Activated T-cell treated with anti-CD3 and anti-CD28 coated beads for 48 hours (primary cell): ENCODE results near the gene GATM.

ENCODE experiments used
- DNase-seq: peaks from one replicate; pipeline ENCODE4 v3.0.0-alpha.2; 2020; ENCODE audit warnings: low read depth

The GATM gene, protein sequence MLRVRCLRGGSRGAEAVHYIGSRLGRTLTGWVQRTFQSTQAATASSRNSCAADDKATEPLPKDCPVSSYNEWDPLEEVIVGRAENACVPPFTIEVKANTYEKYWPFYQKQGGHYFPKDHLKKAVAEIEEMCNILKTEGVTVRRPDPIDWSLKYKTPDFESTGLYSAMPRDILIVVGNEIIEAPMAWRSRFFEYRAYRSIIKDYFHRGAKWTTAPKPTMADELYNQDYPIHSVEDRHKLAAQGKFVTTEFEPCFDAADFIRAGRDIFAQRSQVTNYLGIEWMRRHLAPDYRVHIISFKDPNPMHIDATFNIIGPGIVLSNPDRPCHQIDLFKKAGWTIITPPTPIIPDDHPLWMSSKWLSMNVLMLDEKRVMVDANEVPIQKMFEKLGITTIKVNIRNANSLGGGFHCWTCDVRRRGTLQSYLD

DNA sequence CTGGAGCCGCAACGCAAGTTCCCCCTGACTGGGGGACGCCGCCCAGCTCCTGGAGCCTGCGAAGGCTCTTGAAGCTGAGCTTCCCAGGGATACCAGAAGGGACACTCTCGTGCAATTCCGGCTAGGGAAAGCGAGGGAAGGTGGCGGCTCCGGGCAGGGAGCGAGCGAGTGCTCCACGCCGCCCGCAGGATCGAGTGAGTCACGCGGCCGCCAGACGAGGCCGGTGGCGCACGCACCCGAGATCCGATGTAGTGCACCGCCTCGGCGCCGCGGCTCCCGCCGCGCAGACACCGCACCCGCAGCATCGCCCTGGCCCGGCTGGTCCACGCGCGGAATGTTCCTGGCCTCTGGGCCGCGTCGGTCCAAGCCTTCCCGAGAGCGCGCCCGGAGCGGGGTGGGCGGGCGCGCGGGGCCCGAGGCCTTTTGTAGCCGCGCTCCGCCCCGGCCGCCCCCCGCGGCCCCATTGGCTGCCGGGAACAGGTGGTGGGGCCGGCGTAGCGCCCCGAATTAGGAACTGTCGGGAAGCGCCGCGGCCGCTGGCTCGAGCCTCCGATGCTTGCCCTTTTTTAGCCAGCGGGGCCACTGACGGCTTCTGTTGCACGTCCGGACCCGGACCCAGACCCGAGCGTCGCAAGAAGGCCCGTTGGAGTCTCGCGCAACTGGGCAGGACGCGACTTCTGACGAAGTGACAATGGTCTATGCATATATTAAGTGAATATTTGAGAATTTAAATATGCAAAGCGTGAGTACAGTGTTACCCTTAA lies at the start of gene GATM:
TSS of gene GATM (minus strand) at position 396 of the 764 bp plus-strand sequence. CDS start at position 305, 91 bp downstream.
- peak; percentile 38 for DNase-seq

DNA sequence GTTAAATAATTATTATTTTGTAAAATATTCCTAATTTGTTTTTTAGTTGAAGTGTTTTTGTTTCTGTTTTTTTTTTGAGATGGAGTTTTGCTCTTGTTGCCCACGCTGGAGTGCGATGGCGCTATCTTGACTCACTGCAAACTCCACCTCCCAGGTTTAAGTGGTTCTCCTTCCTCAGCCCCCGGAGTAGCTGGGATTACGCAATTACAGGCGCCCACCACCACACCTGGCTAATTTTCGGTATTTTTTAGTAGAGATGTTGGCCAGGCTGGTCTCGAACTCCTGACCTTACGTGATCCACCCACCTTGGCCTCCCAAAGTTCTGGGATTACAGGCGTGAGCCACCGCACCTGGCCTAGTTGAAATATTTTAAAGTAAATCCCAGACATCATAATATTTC lies 48.7 kb upstream of the GATM start:
- DNase-seq, result no peak

DNA sequence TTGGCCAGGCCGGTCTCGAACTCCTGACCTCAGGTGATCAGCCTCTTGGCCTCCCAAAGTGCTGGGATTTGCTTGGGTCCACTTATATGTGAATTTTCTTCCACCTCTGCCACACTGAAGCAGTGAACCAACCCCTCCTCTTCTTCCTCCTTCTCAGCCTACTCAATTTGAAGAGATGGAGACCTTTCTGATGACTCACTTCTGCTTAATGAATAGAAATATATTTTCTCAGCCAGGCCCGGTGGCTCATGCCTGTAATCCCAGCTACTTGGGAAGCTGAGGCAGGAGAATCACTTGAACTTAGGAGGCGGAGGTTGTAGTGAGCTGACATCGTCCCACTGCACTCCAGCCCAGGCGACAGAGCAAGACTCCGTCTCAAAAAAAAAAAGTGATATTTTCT lies 46.8 kb upstream of the GATM start:
- DNase-seq, result no peak

DNA sequence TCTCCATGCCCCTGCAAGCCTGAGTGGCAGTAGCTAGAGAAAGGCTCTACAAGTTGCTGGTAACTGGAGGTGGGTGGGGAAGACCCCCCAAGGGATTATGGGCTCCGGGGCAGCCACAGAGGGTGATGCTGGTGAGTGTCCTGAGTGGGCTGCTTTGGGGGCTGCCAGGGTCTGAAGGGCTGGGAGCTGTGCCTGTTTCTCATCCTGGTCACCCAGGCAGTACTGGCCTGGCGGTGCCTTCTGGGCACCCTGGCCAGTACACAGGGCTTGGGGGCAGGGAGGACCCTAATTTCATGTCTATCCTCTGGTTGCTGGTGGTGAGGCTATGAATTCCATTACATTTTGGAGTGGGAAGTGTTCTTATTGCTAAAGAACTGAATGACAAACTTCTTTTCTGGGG lies 46.1 kb upstream of the GATM start:
- DNase-seq, result no peak

DNA sequence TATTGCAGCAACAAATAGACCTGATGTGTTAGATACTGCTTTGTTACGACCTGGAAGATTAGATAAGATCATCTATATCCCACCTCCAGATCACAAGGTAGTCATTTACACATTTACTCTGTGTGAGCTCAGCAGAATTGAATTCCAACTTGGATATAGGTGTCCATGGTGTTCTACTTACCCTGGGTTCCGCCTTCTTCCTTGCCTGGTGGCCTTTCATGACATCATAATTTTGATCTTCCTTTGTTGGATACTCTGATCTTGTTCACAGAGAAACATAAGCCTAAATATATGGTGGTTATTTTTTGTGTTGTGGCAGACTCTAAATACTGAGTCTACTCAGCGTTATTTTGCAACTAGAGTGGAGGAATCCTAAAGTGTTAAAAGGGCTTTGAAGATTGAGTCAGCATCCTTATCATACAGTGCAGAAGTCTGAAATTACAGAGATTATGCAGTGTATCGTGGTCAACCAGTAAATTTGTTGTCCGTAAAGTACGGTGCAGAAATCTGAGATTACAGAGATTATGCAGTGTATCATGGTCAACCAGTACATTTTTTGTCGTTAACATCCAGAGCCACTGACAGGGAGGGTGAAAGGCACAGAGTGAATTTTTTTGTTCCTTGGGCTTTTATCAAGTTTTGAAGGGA lies 39.1 kb upstream of the GATM start:
- no peak for DNase-seq

DNA sequence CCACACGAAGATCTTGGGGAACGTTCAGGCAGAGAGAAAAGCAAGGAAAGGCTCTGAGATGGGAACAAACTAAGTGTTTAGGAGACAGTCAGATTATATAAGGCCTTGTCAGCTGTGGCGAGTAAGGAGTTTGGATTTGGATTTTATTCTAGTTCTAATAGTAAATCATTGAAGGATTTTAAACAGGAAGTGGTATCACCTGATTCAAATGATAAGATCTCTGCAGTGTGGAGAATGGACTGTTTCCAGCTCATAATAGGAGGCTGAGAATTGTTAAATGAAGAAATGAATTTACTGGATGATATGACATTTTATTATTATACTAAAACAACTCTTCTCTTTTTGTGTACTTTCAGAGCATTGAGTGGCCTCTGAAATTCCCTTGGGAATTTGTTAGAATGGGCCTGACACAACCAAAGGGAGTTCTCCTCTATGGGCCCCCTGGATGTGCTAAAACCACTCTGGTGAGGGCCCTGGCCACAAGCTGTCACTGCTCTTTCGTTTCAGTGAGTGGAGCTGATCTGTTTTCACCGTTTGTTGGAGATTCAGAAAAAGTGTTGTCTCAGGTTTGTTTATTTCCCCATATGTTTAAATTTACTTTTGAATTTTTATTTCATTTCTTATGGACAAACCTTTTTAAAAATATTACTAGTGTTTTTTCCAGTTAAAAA lies 36.0 kb upstream of the GATM start:
- DNase-seq, result no peak

DNA sequence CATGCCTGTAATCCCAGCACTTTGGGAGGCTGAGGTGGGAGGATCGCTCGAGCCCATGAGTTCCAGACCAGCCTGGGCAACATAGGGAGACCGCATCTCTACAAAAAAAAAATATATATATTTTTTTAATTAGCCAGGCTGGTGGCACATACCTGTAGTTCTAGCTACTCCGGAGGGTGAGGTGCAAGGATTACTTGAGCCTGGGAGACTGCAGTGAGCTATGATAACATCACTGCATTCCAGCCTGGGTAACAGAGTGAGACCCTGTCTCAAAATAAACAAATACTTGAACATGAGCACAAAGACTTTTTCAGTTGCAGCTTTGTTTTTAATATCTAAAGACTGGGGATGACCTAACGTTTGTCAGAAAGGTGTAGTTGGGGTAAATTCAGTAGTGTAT lies 31.3 kb upstream of the GATM start:
- no peak for DNase-seq

DNA sequence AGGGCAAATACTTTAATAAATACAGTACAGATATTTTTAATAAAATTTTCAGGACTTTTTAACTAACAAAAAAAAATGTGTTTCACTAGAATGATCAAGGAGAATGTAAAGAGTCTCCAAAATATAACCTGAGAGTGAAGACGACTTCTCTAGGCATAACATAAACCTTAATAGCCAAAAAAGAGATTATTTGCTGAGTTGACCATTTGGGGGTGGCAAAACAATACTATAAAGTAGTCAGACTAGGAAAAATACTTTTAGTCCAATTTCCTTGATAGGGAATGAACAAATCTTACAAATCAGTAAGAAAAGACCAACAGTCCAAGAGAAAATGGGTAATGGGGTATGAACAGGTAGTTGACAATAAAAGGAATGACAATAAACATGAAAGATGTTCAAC lies 29.4 kb upstream of the GATM start:
- DNase-seq, result no peak

DNA sequence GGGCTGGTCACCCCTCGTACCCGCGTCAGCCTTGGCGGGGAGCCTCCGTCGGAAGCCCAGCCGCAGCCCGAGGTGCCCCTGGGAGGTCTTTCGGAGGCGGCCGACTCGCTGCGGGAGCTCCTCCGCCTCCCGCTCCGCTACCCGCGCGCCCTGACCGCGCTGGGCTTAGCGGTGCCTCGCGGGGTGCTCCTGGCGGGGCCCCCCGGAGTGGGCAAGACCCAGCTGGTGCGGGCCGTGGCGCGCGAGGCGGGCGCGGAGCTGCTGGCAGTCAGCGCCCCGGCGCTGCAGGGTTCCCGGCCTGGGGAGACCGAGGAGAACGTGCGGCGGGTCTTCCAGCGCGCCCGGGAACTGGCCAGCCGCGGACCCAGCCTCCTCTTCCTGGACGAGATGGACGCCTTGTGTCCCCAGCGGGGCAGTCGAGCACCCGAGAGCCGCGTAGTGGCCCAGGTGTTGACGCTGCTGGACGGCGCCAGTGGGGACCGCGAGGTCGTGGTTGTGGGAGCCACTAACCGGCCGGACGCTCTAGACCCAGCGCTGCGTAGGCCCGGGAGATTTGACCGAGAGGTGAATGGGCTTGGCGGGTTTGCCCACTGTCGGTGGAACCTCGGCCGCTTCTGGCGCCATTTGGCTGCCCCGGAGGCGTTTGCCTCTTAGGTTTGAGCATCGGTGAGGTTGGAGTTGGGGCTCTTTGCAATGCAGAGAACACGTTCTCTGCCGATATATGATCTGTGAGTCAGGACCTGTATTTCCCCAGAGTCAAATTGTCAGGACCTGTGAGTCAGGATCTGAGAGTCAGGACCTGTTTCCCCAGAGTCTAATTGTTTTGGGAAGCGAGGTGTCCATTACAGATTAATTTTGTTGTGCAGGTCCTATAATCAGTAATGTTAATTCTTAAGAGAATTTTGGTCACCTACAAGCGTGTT lies 24.9 kb upstream of the GATM start:
- DNase-seq, result peak; percentile 19

DNA sequence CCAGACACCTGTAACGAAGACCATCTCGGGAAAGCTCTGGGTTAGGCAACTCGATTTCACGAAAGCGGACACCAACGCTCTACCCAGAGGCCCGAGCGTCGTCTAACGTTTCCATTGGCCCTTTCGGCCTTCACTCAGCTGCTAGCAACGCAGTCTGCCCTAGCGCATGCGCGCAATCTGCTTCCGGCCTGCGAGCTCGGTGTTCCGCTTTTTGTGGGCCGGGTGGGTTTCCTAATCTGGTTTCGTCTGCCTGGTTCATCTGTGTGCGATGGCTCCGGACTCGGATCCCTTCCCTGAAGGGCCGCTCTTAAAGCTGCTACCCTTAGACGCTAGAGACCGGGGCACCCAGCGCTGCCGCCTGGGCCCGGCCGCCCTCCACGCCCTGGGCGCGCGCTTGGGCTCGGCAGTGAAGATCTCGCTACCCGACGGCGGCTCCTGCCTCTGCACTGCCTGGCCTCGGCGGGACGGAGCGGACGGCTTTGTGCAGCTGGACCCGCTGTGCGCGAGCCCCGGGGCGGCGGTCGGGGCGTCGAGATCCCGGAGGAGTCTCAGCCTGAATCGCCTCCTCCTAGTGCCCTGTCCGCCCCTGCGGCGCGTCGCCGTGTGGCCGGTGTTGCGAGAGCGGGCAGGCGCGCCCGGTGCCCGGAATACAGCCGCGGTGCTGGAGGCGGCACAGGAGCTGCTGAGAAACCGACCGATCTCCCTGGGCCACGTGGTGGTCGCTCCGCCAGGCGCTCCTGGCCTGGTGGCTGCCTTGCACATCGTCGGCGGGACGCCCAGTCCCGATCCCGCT lies 24.0 kb upstream of the GATM start:
- DNase-seq, result peak; percentile 90

DNA sequence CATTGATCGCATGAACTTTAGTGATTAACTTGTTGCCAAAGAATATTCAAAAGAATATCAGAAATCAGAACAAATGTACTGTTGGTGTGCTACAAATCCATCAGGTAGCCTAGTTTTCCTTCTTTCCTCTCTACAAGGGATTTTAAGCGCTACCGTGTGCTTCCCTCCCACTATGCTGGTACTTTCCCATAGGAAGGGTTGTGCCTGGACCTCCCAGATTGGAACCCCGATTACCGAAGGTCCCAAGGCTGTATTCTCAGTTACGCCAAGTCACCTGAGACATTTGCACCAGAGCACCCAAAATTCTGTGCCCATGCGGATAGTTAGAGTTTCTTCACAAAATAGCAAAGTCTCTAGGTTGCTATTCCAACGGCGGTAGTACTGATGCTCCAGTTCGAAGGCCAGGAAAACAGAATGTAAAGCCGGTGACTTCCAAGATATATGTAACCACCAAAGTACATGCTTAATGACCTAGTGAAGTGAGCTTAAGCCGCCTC lies 23.4 kb upstream of the GATM start:
- DNase-seq, result no peak

DNA sequence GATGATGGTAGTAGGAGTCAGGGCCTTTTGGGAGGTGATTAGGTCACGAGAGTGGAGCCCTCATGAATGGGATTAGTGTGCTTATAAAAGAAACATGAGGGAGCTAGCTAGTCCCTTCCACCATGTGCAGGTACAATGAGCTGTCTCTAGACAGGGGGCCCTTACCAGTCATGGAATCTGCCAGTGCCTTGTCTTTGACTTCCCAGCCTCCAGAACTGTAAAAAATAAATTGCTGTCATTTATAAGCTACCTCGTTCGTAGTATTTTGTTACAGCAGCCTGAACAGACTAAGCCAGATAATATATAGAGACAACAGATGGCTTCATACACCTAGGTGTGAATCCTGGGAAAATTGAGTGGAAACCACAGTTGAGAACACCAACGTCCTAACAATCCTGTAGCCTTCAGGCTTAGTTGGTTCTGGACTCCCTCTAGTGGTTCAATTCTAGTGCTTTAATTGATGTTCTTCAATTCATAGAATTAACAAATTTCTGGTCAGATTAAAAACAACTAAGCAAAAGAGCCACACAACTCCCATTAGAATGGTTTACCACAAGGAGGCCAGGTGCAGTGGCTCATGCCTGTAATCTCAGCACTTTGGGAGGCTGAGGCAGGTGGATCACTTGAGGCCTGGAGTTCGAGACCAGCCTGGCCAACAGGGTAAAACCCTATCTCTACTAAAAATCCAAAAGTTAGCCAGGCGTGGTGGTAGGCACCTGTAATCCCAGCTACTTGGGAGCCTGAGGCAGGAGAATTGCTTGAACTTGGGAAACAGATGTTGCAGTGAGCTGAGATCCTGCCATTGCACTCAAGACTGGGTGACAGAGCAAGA lies 21.3 kb upstream of the GATM start:
- DNase-seq, result no peak

DNA sequence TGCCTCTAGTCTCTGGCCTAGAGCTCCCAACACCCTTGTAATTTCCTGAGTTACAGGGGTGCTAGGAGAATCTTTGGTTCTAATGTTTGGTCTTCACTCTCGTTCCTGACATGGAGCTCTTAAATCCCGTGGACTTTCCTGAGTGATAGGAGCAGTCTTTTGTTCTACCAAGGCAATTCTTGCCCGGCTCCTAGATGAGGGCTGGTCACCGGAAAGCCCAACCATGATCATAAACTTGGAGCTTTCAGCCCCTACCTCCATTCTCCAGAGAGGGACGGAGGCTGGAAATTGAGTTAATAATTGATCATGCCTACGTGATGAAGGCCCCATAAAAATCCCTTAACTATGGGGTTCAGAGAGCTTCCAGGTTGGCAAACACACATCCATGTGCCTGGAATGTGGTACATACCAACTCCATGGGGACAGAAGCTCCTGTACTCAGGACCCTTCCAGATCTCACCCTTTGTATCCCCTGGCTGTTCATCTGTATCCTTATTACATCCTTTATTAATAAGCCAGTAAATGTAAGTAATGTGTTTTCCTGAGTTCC lies 18.8 kb upstream of the GATM start:
- DNase-seq, result no peak

DNA sequence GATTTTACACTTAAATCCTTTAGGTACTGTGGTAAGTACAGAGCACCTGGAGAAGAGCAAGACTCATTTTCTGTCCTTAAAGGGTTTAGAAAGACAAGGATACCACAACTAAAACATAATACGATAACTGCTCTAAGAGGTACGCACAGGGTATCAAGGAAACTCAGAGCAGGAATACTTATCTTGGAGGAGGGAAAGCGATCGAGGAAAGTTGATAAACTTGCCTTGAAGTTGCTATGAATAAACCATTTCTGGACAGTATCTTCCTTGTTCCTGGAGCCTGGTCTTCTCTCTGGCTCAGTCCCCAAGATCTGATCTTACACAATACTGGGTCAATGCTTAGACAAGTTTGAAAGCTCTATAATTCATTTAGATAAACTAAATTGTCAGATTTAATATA lies 17.6 kb upstream of the GATM start:
- no peak for DNase-seq

DNA sequence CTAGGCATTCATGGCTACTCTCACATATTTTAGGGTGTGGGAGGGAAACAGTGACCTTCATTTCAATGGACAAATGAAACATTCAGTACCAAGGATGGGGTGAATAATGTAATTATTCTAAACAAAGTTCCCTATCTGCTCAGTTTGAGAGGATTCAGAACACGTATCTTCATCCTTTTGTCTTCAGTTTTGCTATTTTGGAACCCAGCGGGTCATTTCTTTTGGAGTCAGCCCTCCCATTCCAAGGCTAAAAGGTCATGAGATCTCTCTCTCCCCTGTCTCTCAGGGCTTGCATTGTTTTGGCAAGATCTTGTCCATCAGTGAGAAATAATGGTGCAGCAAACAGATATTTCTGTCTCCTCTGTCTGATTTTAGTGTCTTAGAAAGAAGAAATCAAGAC lies 16.3 kb upstream of the GATM start:
- no peak for DNase-seq

DNA sequence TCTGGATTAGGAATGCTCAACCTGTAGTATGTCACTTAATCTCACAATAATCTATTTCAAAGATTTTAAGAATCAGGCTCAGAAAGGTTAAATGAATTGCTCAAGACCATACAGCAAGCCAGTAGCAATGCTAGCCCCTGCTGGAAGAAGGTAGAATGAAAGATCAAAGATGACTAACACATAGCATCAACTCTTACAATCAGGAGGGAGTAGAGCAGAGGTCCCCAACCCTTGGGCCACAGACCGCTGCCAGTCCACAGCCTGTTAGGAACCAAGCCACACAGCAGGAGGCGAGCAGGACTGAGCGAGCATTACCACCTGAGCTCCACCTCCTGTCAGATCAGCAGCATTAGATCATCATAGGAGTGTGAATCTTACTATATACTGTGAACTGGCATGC lies 15.5 kb upstream of the GATM start:
- DNase-seq, result no peak

DNA sequence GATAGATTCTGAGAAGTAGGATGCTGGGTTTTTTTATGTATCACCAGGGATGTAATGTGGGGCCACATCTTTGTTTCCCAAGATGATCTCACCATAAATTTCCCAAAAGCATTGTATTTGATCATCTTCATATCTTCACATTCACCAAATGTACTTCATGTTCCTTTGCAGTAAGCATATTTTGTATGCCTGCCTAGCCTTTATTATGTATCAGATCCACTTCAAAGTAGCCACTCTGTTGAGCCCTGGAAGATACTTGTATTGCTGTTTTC lies 14.2 kb upstream of the GATM start:
- DNase-seq, result no peak

DNA sequence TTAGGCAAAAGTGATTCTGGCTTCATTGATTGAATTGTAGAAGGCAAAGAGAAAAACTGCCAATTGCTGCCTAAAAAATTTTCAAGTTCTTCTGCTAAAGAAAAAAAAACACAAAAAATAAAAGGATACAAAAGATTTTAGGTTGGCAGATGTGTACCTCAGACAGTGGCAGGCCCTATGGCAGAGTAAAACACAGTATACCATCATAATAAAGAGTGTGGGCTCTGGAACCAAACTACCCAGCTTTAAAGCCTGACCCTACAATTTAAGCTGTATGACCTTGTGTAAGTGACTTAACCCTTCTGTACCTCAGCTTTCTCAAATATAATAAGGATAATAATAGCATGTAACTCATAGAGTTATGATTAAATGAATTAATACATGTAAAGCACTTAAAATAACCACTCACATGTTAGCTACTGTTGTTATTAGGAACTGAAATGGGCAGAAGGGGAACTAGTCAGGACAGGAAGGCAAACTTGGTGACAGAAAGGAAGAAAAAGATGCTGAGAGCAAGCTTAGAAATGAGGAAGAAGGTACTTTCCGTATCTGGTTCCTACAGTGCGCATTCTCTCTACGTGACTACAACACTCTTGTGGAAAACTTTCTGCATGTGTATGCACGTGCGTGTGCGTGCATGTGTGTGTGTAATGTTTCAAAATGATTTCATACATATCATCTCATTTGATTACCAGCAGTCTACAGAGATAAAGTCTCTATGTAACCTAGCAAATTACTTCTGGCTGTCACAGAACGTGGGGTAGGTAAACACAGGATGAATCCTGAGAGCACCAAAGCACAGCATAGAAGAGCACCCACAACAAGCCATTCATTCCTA lies 13.6 kb upstream of the GATM start:
- no peak for DNase-seq
